ENCODE data around the gene TRPC4AP.

DNA sequence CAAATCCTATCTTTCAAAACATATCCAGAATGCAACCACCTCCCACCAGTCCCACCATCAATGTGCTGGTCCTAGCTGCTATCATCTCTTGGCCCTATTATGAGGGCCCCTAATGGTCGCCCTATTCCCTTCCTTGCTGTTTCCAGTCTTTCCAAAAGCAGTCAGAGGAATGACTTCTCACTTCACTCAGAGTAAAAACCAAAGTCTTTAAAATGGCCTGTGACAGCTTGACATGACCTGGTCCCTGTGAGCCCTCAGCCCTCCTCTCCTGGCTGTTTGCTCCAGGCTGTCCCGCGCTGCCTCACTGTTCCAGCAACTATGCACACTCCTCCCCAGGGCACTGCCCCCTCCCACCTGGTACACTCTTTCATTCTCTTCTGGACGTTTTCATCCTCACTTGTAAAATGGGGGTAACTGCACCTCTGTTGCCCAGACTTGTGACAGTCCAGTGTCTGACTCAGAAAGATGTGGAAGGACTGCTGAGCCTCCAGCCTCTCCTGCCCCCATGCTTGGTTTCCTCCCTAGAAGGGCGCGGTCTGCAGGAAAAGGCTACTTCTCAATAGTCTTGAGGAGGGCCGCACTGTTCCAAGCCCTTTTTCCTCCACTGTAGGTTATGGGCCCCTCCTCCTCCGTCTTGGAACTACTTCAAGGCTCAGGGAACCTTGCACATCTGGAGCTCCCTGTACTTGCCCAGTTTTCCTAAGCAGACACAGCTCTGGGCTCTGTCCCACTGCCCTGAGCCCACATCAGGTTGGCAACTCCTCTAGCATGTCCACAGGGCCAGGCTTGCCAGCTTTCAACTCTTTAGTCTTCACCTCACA is 72.3 kb downstream of the TRPC4AP start:
- TF ChIP-seq, protein P1, sequence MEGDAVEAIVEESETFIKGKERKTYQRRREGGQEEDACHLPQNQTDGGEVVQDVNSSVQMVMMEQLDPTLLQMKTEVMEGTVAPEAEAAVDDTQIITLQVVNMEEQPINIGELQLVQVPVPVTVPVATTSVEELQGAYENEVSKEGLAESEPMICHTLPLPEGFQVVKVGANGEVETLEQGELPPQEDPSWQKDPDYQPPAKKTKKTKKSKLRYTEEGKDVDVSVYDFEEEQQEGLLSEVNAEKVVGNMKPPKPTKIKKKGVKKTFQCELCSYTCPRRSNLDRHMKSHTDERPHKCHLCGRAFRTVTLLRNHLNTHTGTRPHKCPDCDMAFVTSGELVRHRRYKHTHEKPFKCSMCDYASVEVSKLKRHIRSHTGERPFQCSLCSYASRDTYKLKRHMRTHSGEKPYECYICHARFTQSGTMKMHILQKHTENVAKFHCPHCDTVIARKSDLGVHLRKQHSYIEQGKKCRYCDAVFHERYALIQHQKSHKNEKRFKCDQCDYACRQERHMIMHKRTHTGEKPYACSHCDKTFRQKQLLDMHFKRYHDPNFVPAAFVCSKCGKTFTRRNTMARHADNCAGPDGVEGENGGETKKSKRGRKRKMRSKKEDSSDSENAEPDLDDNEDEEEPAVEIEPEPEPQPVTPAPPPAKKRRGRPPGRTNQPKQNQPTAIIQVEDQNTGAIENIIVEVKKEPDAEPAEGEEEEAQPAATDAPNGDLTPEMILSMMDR (IDR thresholded peaks at IDR 0.05) = no peak
- TF ChIP-seq POLR2A (IDR thresholded peaks at IDR 0.05) = no peak
- no peak for TF ChIP-seq POLR2AphosphoS5 (IDR thresholded peaks at IDR 0.05)
- TF ChIP-seq EP300 (IDR thresholded peaks at IDR 0.05) = no peak

All from suprapubic skin (tissue), 4 donors.